Epidermal melanocyte (primary cell): Measurements from ENCODE around the gene ARHGEF3.

Experiments used
- DNase-seq: peaks from one replicate; pipeline ENCODE4 v3.0.0; 2011; ENCODE audit warnings: low spot score; ENCODE audit not compliant: insufficient read length

Gene ARHGEF3

GRCh38 chr3:56683122-56683817, 118.5 kb downstream of the ARHGEF3 start, which contains the start of gene TASOR:
Gene TASOR (minus strand): TSS chr3:56683265. CDS start chr3:56683006, 259 bp downstream.
- DNase-seq = peak; percentile 79

DNA sequence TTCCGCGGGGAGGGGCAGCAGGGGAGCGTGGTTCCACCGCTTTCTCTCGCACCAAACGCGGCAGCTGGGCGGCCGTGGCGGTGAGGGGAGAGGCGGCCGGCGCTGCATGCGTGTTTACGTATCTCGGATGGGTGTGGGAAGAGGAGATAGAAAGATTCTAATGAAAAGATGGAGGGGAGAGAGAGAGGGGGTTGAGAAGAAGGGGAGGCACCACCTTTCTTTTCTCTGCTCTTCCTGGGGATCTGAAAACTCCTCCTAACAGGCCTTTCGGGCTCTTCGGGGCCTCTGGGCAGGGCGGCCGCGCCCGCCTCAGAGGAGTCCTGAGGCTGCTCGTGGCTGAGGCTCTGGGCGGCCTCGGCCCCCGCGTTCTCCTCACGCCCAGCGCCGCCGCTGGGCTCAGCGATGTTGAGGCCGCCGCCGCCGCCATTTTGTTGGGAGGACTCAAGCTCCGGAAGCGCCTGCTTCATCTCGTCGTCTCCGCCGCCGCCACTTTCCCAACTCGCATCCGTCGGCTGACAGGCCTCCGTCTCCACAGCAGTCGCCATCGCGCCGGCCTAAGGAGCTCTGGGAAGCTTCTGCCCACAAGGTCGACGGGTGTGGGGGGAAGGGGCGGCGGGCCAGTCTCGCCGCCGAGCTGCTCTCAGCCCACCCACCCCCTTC, 119.2 kb downstream of the ARHGEF3 start:
- peak; percentile 46 for DNase-seq

- DNase-seq = no peak
Observed at GRCh38 chr3:56681984-56682461, 119.7 kb downstream of the ARHGEF3 start.

DNA sequence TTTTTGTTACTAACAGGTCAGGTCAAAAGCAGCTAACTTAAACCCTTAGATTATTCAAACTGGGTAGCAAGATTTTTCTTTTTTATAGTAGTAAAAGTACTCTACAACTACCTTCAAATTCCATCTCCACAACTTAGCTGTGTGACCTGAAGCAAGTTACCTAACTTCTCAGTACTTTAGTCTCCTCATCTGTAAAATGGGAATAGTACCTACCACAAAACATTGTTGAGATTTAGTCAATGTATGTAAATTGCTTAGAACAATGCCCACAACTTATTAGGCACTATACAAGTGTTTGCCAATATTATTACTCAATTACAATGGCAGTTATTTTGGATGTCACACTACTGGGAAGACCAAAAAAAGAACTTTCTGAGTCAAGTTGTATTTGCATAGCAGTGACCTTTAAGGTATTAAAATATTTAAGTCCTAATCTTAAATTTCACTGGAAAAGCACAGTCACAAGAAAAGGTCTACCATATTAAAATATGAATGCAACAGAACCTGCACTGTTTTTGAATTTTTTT, 121.6 kb downstream of the ARHGEF3 start:
- no peak for DNase-seq
